K562 (cell line): ENCODE results near the gene FAM167B. TPM values are rescaled to one million over a fixed set of nuclear protein-coding genes. Genes with fewer than 3 reads are reported as not detected.

Experiments
- CREB5 ChIP-seq: fragments of 250-450 bp; sonication (Bioruptor Pico); IDR thresholded peaks from 2 replicates; pipeline ENCODE4 v1.5.0; 2020; ENCODE audit warnings: mild to moderate bottlenecking
- DPF2 ChIP-seq: fragments of 450-650 bp; IDR thresholded peaks from 2 replicates; pipeline ENCODE4 v1.6.1; 2016
- E2F3 ChIP-seq: fragments of 250-450 bp; sonication (Bioruptor Pico); IDR thresholded peaks from 2 replicates; pipeline ENCODE4 v1.4.0; 2020; ENCODE audit warnings: mild to moderate bottlenecking
- ESRRB ChIP-seq: fragments of 250-450 bp; sonication (Bioruptor Pico); IDR thresholded peaks from 2 replicates; pipeline ENCODE4 v1.5.0; 2020; ENCODE audit warnings: mild to moderate bottlenecking, moderate library complexity, borderline replicate concordance
- FOSL1 ChIP-seq: fragments of 200-800 bp; sonication (Bioruptor generic); conservative IDR thresholded peaks from 2 replicates; pipeline ENCODE4 v1.6.1; 2016; ENCODE audit warnings: missing genetic modification characterization, missing compliant biosample characterization
- MXI1 ChIP-seq: IDR thresholded peaks from 2 replicates; pipeline ENCODE4 v1.6.1; 2011; ENCODE audit warnings: low read depth, mild to moderate bottlenecking, improper control_type of control experiment, low read length
- NR2F6 ChIP-seq: fragments of 450-650 bp; formaldehyde crosslinking; IDR thresholded peaks from 2 replicates; pipeline ENCODE4 v1.4.0; 2020; ENCODE audit warnings: mild to moderate bottlenecking
- SMARCA4 ChIP-seq: fragments of 450-650 bp; IDR thresholded peaks from 2 replicates; pipeline ENCODE4 v1.6.1; 2016
- SRF ChIP-seq, 2 experiments: fragments of 250-450, 450-650 bp in 1 of 2; sonication (Bioruptor Pico) in 1 of 2; sonication (generic) in 1 of 2; formaldehyde crosslinking; IDR thresholded peaks; 2 replicates each; pipeline versions ENCODE4 v1.5.0 to v1.5.1; 2020 to 2022; ENCODE audit warnings: mild to moderate bottlenecking in 1 of 2, missing genetic modification reagents in 1 of 2
- ZBTB1 ChIP-seq: sonication (generic); formaldehyde crosslinking; IDR thresholded peaks from 2 replicates; pipeline ENCODE4 v1.8.1; 2023; ENCODE audit warnings: missing genetic modification reagents, low read depth, mild to moderate bottlenecking, borderline replicate concordance
- ZNF695 ChIP-seq: fragments of 450-650 bp; formaldehyde crosslinking; IDR thresholded peaks from 2 replicates; pipeline ENCODE4 v1.4.0; 2020; ENCODE audit warnings: mild to moderate bottlenecking, moderate library complexity
- polyA plus RNA-seq, 8 experiments: library from polyadenylated mRNA; depleted of rRNA in 4 of 8; stranded (reverse) in 5 of 8; unstranded in 3 of 8; fragments of >200 nt; fragmentation: Nextera tagmentation in 2 of 8; fragmentation: Illumina TruSeq in 1 of 8; extraction: Ambion mirVana in 2 of 8; extraction: Trizol in 1 of 8; gene quantifications; 2 replicates each; pipeline versions ENCODE4 v1.2.1 to v1.2.3, GENCODE V29; 2011 to 2014; ENCODE audit warnings: inconsistent platforms in 1 of 8, missing spikeins in 1 of 8
- total RNA-seq, 7 experiments: library from RNA; depleted of rRNA in 6 of 7; stranded (reverse); fragments of >200 nt in 6 of 7; fragmentation: Illumina TruSeq in 2 of 7; extraction: Trizol in 2 of 7; gene quantifications; 2 replicates each; pipeline versions ENCODE4 v1.2.1 to v1.2.3, GENCODE V29; 2011 to 2021; ENCODE audit warnings: low replicate concordance in 1 of 7
- TF ChIP-seq, protein P1 (sequence below): fragments of 450-650 bp; conservative IDR thresholded peaks from 2 replicates; pipeline ENCODE4 v1.6.1; 2016; ENCODE audit warnings: missing genetic modification characterization, low read depth, mild to moderate bottlenecking, control low read depth, missing compliant biosample characterization
- TF ChIP-seq, protein P2 (sequence below): fragments of 250-450 bp; sonication (Bioruptor Pico); IDR thresholded peaks from 2 replicates; pipeline ENCODE4 v1.4.0; 2020
- TF ChIP-seq, protein P3 (sequence below): fragments of 250-450 bp; sonication (Bioruptor Pico); IDR thresholded peaks from 2 replicates; pipeline ENCODE4 v1.6.1; 2021; ENCODE audit warnings: mild to moderate bottlenecking
- TF ChIP-seq, protein P4 (sequence below): fragments of 250-450 bp; sonication (Bioruptor Pico); IDR thresholded peaks from 2 replicates; pipeline ENCODE4 v1.5.0; 2021; ENCODE audit warnings: mild to moderate bottlenecking, borderline replicate concordance

The FAM167B gene
- total and polyA plus RNA-seq, 9 of the 15 experiments (the other 6 are each of a cell fraction or from before 2014, with no cell fraction given) = not detected

- TF ChIP-seq, protein P1, sequence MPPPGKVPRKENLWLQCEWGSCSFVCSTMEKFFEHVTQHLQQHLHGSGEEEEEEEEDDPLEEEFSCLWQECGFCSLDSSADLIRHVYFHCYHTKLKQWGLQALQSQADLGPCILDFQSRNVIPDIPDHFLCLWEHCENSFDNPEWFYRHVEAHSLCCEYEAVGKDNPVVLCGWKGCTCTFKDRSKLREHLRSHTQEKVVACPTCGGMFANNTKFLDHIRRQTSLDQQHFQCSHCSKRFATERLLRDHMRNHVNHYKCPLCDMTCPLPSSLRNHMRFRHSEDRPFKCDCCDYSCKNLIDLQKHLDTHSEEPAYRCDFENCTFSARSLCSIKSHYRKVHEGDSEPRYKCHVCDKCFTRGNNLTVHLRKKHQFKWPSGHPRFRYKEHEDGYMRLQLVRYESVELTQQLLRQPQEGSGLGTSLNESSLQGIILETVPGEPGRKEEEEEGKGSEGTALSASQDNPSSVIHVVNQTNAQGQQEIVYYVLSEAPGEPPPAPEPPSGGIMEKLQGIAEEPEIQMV (tag) = no peak
- TF ChIP-seq, protein P2, sequence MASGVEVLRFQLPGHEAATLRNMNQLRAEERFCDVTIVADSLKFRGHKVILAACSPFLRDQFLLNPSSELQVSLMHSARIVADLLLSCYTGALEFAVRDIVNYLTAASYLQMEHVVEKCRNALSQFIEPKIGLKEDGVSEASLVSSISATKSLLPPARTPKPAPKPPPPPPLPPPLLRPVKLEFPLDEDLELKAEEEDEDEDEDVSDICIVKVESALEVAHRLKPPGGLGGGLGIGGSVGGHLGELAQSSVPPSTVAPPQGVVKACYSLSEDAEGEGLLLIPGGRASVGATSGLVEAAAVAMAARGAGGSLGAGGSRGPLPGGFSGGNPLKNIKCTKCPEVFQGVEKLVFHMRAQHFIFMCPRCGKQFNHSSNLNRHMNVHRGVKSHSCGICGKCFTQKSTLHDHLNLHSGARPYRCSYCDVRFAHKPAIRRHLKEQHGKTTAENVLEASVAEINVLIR (CRISPR knock-in tag) = no peak
- TF ChIP-seq, protein P3, sequence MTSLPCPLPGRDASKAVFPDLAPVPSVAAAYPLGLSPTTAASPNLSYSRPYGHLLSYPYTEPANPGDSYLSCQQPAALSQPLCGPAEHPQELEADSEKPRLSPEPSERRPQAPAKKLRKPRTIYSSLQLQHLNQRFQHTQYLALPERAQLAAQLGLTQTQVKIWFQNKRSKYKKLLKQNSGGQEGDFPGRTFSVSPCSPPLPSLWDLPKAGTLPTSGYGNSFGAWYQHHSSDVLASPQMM (CRISPR knock-in tag) = no peak
- TF ChIP-seq DPF2 (peak; percentile 55; the same call in 1 of the 2 replicates), SMARCA4 (peak; percentile 59), CREB5 (no peak), ESRRB (CRISPR knock-in tag) (0 out of 2 replicates have a peak, but pooled peaks have one; percentile 63), MXI1 (0 out of 2 replicates have a peak, but pooled peaks have one; percentile 48), FOSL1 (peak; percentile 70), NR2F6 (CRISPR knock-in tag) (peak; percentile 17; the same call in 1 of the 2 replicates), E2F3 (CRISPR knock-in tag) (no peak), SRF (CRISPR knock-in tag; IDR thresholded peaks at IDR 0.05) (peak in 1 of 2 experiments; percentile 84; a peak in 1 of 4 replicates), ZBTB1 (CRISPR knock-in tag) (no peak), ZNF695 (CRISPR knock-in tag) (no peak)
- TF ChIP-seq, protein P4, sequence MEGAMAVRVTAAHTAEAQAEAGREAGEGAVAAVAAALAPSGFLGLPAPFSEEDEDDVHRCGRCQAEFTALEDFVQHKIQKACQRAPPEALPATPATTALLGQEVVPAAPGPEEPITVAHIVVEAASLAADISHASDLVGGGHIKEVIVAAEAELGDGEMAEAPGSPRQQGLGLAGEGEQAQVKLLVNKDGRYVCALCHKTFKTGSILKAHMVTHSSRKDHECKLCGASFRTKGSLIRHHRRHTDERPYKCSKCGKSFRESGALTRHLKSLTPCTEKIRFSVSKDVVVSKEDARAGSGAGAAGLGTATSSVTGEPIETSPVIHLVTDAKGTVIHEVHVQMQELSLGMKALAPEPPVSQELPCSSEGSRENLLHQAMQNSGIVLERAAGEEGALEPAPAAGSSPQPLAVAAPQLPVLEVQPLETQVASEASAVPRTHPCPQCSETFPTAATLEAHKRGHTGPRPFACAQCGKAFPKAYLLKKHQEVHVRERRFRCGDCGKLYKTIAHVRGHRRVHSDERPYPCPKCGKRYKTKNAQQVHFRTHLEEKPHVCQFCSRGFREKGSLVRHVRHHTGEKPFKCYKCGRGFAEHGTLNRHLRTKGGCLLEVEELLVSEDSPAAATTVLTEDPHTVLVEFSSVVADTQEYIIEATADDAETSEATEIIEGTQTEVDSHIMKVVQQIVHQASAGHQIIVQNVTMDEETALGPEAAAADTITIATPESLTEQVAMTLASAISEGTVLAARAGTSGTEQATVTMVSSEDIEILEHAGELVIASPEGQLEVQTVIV (CRISPR knock-in tag) = no peak
Observed at GRCh38 chr1:32291145-32291707, 44.2 kb downstream of the FAM167B start (continued).
